ENCODE results near the gene CHCHD1. TPM values are rescaled to one million over a fixed set of nuclear protein-coding genes. Genes with fewer than 3 reads are reported as not detected.
A peak's percentile ranks its signal among the peaks of the same experiment; 100 is the strongest.

CHCHD1 gene
- 10 to 100 TPM; 28.9 to 33.0 TPM for total RNA-seq

- intact Hi-C loops (cut with micrococcal nuclease) = loop anchor here (5.0 kb wide), 1 partner anchor 40 kb away; the partner anchor contains the start of gene SEC24C
These were observed at the start of gene CHCHD1 for GRCh38 chr10:73781879-73782748. CHCHD1 (plus strand) TSS chr10:73782048; CDS start chr10:73782076, 28 bp downstream.

GRCh38 chr10:73732426-73732825 lies 49.4 kb upstream of the CHCHD1 start:
- intact Hi-C loops (cut with micrococcal nuclease) = no loop called here
- POLR2A ChIA-PET = interaction anchor here (0.6 to 3.7 kb wide), 2 partner anchors 12 to 1485 kb away, joined by 3 to 23 read pairs; partner anchors contain the start of gene SEC24C
- H3K9me3 Mint-ChIP-seq = no peaks in the 10 kb centered on the region
- DNase-seq (no peak), ATAC-seq (no peak)
- CTCF ChIA-PET = no interaction called here
- TF ChIP-seq, protein P1, sequence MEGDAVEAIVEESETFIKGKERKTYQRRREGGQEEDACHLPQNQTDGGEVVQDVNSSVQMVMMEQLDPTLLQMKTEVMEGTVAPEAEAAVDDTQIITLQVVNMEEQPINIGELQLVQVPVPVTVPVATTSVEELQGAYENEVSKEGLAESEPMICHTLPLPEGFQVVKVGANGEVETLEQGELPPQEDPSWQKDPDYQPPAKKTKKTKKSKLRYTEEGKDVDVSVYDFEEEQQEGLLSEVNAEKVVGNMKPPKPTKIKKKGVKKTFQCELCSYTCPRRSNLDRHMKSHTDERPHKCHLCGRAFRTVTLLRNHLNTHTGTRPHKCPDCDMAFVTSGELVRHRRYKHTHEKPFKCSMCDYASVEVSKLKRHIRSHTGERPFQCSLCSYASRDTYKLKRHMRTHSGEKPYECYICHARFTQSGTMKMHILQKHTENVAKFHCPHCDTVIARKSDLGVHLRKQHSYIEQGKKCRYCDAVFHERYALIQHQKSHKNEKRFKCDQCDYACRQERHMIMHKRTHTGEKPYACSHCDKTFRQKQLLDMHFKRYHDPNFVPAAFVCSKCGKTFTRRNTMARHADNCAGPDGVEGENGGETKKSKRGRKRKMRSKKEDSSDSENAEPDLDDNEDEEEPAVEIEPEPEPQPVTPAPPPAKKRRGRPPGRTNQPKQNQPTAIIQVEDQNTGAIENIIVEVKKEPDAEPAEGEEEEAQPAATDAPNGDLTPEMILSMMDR (IDR thresholded peaks at IDR 0.05) = no peak
- no peaks in the 10 kb centered on the region for H3K27me3 Mint-ChIP-seq
- peak overlapping the region; percentile 46 for H3K27ac Mint-ChIP-seq
- peaks cover 13% of the 10 kb centered on the region for H3K4me1 Mint-ChIP-seq (ENCODE audit: low read depth)
- H3K4me3 Mint-ChIP-seq = peak overlapping the region; percentile 54
- H3K36me3 Mint-ChIP-seq (ENCODE audit: low read depth) = peaks cover 9% of the 10 kb centered on the region

More at GRCh38 chr10:73781879-73782748, at the start of gene CHCHD1:
- Mint-ChIP-seq H3K36me3 (ENCODE audit: low read depth) (peaks cover 27% of the 10 kb centered on the region), H3K9me3 (no peaks in the 10 kb centered on the region), H3K27me3 (no peaks in the 10 kb centered on the region), H3K4me3 (peak within 1 kb of the TSS; percentile 85), H3K27ac (peak within 1 kb of the TSS; percentile 94), H3K4me1 (ENCODE audit: low read depth) (peaks cover 42% of the 10 kb centered on the region)
- TF ChIP-seq, protein P1 (IDR thresholded peaks at IDR 0.05) = no peak
- POLR2A ChIA-PET = interaction anchor here (0.6 to 11.7 kb wide), 8 partner anchors 12 to 97 kb away, joined by 3 to 112 read pairs (median 6); a partner anchor contains a TSS
- ATAC-seq (peak; percentile 74), DNase-seq (peak; percentile 96)
- CTCF ChIA-PET = interaction anchor here (1.0 to 5.0 kb wide), 8 partner anchors 9 to 97 kb away, joined by 3 to 30 read pairs (median 8); a partner anchor contains a TSS

DNA sequence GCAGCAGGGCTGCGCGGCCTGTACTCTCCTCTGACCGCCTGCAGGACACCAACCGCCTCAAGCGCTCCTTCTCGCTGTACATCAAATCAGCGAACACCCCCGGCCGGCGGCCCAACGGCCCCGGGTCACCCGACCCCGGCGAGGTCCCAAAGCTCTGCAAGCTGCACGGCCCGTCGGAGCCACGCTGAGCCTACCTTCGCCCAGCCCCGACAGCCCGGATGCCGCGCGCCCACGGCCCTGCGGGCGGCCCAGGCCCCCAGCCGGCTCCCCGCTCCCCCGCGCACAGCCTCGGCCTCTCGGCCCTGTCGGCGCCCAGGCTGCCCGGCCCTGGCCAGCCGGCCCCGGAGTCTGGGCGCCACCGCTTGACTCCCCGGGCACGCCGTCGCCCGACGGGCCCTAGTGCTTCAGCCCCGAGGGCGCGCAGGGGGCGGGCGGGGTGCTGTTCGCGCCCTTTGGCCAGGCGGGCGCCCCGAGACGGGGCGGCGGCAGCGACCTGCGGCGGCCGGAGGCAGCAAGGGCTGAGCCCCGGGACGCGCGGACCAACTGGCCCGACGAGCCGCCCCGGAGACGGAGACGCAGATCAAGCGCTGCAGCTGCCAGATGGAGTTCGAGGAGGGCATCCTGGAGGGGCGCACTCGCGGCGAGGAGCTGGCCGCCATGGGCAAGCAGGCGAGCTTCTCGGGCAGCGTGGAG lies 48.8 kb upstream of the CHCHD1 start:
- no peak for ATAC-seq
- ChIA-PET CTCF (interaction anchor here (1.0 kb wide), 1 partner anchor 11 kb away, joined by 3 read pairs; the partner anchor contains the start of gene SEC24C), POLR2A (interaction anchor here (1.7 kb wide), 1 partner anchor 11 kb away, joined by 5 read pairs; the partner anchor contains the start of gene SEC24C)
- DNase-seq = no peak
- Mint-ChIP-seq H3K4me3 (no peak overlapping the region), H3K9me3 (no peaks in the 10 kb centered on the region), H3K4me1 (ENCODE audit: low read depth) (peaks cover 13% of the 10 kb centered on the region), H3K27ac (no peak overlapping the region), H3K27me3 (no peaks in the 10 kb centered on the region), H3K36me3 (ENCODE audit: low read depth) (peaks cover 9% of the 10 kb centered on the region)
- intact Hi-C loops (cut with micrococcal nuclease) = no loop called here
- TF ChIP-seq, protein P1 (IDR thresholded peaks at IDR 0.05) = no peak

GRCh38 chr10:73734028-73734720 lies 47.7 kb upstream of the CHCHD1 start:
- no peak overlapping the region for H3K4me3 Mint-ChIP-seq
- H3K9me3 Mint-ChIP-seq = no peaks in the 10 kb centered on the region
- intact Hi-C loops (cut with micrococcal nuclease) = no loop called here
- DNase-seq = no peak
- no peak for ATAC-seq
- H3K27me3 Mint-ChIP-seq = no peaks in the 10 kb centered on the region
- H3K4me1 Mint-ChIP-seq (ENCODE audit: low read depth) = peaks cover 11% of the 10 kb centered on the region
- ChIA-PET CTCF (interaction anchor here (1.0 kb wide), 1 partner anchor 10 kb away, joined by 3 read pairs; the partner anchor contains the start of gene SEC24C), POLR2A (interaction anchor here (0.6 to 1.7 kb wide), 2 partner anchors 10 to 354 kb away, joined by 3 to 5 read pairs; partner anchors contain the start of gene SEC24C)
- H3K27ac Mint-ChIP-seq = no peak overlapping the region
- H3K36me3 Mint-ChIP-seq (ENCODE audit: low read depth) = peaks cover 8% of the 10 kb centered on the region
- TF ChIP-seq, protein P1 (IDR thresholded peaks at IDR 0.05) = no peak
